Stimulated activated CD4-positive, alpha-beta T cell treated with anti-CD3 and anti-CD28 coated beads, TNF-alpha, amount 100 ng/mL, for 24 hours (primary cell): ENCODE data around the gene IDH2.
"Not testable (repeated sequence)": the region's sequence is repeated elsewhere in the genome, so short reads cannot be mapped to it uniquely, and the experiment has no call there.

Experiments used
- DNase-seq, 3 experiments: peaks; one replicate each; pipeline ENCODE4 v3.0.0-alpha.2; 2020; ENCODE audit warnings: low read depth in 3 of 3

The IDH2 gene

DNA sequence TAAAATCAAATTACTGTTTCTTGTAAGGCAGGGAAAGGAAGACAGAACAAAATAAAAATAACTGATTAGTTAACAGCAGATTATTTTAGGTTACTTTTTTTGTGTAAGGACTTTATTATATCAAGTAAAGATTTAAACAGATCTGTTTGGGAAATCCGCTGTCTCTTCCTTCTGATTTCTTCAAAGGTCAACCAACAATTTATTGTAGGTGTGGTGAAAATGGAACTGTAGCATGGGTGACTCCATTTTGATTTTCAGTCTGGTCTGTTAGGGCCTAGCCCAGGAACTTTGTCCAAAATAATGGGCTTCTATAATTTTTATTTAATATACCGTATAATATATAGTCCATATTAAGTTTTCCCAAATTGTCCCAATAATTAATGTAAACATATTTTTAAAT lies 13.5 kb upstream of the IDH2 start:
- no peak for DNase-seq

DNA sequence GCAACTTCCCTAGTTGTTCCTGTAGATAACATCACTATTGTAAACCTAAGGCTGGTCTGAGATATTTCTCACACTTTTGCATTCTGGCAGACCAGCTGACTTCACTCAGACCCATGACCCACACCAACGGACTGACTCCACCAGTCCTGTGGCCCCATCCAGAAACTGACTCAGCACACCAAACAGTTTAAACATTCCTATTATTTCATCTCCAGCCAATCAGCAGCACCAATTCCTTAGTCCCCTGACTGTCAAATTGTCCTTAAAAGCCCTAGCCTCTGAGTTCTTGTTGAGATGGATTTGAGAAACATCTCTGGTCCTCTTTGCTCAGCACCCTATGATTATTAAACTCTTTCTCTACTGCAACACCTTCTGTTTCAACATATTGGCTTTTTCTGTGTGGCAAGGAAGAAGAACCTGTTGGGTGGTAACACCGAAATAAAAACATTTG lies 12.2 kb upstream of the IDH2 start:
- DNase-seq, result no peak

DNA sequence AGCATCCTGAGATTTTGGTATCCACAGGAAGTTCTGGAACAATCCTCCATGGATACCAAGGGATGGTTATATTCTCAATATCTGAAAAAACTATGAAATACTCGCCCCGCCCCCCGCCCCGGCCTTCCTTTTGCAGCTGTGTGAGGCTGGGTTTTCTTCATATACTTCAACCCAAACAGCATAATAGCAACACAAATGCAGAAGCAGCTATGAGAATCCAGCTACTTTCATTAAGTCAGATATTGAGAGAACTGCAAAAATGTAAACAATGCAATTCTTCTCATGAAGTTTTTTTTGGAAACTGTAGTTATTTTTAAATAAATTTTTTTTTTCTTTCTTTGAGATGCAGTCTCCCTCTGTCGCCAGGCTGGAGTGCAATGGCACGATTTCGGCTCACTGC lies 10.9 kb upstream of the IDH2 start:
- DNase-seq, result no peak

DNA sequence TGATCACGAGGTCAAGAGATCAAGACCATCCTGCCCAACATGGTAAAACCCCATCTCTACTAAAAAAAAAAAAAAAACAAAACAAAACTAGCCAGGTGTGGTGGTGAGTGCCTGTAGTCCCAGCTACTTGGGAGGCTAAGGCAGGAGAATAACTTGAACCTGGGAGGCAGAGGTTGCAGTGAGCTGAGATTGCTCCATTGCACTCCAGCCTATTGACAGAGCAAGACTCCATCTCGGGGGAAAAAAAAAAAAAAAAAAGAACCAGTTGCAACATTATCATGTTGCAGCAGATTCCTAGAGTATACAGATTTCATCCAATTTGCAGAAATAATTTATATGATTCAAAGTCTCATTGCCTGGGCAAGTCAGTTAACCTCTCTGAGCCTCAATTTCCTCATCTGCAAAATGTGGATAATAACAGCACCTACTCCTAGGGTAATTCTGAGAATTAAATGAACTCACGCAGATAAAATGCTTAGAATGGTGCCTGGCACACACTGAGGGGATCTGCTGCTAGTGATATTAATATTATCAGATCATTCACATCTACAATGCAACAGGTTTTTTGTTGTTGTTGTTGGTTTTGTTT lies 7.0 kb upstream of the IDH2 start:
- not testable (repeated sequence) for DNase-seq

DNA sequence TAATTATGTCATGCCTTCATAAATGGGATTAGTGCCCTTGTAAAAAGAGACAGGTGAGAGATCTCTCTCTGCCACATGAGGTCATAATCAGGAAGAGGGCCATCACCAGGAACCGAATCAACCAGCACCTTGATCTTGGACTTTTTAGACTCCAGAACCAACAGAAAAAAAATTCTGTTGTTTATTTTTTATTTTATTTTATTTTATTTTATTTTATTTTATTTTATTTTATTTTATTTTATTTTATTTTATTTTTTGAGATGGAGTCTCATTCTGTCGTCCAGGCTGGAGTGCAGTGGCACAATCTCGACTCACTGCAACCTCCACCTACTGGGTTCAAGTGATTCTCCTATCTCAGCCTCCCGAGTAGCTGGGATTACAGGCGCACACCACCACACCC lies 5.8 kb upstream of the IDH2 start:
- DNase-seq, result not testable (repeated sequence)

DNA sequence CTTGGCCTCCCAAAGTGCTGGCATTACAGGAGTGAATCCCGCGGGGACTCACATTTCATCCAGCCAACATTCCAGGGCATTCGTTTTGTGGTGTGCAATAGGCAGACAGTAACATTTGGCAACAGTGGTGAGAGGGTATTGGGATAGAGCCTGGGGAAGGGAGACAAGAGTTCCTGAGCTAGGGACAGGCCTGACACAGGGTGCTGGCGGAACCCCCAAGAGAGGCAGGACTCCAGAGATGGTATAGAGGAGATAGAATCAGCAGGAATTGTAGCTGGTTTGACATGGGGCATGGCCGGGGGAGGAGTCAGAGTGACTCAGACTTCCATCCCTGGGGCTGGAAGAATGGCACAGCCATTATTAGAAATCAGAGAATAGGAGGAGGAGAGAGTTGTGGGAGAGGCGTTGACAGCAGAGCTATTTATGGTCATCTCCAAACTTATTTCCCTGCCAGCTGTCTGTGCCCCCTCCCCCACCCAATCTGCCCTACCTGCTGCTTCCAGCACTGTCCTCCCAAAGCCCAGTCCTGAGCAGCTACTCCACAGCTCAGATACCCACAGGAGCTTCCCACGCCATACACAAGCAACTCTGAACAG lies 4.4 kb upstream of the IDH2 start:
- no peak for DNase-seq

DNA sequence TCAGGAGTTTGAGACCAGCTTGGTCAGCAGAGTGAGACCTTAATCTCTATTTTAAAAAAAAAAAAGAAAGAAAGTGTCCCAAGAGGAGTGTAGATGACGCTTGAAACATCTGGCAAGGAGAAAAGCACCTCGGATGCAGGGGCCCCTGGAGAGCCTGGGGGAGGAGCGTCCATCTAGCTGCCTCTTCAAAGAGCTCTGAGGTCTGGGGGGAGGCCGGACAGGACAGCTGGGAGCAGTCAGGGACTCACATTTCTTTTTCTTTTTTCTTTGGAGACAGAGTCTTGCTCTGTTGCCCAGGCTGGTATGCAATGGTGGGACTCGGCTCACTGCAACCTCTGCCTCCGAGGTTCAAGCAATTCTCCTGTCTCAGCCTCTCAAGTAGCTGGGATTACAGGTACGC lies 3.3 kb upstream of the IDH2 start:
- no peak for DNase-seq

DNA sequence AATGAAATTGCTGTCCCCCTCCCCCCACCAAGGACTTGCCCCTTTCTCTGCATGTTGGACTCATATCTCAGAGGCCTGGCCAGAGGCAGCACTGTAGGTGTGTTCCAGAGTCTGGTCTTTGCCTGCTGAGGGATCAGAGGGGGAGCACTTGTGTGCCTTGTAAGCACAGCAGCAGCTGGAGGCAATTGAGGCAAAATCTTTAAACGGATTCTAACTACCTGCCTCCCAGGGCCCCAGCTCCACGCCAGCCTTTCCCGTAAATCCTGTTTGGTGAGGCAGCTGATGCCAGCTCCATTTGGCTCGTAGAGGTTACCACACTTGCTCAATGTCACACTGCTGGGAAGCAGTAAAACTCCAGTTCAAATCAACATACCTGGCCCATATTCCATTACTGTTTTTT lies 2.3 kb upstream of the IDH2 start:
- no peak for DNase-seq

DNA sequence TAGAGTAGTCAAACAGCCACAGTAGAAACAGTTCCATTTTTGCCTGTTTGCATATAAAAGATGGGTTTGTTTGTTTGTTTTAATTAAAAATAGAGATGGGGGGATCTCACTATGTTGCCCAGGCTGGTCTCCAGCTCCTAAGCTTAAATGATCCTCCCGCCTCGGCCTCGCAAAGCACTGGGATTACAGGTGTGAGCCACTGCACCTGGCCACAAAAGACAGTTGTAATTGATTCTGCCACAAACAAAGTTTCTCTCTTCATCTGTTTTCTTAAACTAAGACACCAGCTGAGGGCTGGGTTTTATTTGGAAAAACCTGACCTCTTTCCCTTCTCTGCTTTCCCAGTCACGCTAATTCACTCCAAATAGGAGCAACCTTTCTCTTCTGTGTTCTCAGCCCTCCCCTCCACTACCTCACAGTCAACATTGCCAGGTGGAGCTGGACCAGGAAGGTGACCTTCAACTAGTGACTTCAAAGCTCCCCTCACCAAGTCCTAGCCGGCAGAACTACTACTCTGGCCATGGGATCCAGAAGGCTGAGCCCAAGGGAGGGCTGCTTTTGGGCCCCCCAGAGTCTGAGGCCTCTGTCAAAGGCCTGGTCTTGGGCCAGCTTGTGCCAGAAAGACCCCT lies 1.5 kb upstream of the IDH2 start:
- no peak for DNase-seq

DNA sequence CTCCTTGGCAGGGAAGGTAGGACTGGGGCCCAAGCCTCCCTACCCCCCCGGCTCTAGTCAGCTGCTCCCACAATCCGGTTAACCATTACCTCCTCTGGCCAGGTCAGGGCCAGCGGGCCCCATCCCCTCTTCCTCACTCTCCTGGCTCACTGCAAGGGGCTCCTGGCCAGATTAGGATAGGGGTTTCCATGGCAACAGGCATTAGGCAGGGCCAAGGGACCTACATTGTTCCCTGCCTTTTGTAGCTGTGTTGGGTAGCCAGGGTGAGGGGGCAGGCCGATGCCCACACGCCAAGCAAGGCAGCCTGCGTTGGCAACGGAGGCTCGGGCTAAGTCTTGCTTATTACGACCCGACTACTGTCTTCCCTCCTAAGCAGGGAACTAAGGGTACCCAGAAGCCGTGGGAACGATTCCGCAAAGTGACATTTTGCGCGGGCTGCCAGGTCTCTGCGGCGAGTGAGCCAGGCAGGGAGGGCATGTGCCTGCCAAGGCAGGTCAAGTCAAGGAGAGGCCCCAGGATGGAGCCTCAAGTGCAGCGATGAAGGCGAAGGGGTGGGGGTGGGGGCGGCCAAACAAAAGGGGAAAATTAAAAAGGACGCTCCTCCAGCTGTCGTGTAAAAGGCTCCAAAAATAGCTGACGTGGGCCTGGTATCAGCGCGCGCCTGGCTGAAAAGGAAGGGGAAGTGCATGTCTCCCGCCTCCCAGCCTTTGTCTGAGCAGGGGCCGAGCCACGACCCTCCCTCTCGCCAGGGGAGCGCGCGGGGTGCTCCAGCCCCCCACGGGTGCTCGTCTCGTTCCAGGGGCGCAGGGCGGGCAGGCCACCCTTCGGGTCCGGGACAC lies 919 bp downstream of the IDH2 start:
- DNase-seq, result peak in 1 of 3 experiments; percentile 33

DNA sequence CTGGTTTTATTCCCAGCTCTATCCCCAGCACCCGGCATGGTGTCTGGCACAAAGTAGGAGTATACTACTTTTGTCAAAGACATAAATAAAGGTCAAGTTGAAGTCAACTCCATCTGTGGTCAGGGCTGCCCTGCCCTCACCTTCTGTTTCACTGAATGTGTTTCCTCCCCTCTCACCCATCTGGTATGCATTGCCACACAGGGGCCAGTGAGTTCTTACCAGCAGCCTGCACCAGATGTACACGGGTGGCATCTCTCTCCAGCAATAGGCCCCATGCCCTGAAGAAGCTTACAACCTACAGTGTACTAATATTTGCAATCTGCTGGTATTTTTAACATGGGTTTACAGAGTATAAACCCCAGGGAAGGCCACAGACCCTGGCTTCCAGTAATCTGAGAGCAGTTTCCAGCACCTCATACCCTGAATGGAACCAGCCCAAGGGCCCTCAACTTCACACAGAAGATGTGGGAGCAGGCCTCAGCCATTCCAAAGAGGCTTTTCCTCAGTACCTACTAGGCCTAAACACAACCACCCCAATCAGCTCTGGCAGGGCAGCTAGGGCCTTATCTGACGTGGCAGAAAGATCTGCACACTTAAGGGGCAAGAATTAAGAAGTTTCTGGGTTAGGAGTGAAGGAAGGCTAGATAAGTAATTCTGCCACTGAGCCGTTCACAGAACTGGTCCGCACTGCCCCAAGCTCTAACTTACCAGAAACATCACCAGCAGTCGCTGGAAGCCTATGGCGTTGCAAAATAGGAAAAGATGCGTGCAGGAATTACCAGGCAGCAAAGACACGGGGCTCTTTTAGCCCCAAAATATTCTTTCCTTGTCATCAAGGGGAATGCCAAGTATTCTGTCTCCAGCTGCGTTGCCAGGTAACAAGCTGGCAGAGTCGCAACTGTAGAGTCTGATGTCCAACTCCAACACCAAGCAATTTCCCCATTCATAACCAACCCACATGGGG lies 2.1 kb downstream of the IDH2 start:
- DNase-seq, result no peak

DNA sequence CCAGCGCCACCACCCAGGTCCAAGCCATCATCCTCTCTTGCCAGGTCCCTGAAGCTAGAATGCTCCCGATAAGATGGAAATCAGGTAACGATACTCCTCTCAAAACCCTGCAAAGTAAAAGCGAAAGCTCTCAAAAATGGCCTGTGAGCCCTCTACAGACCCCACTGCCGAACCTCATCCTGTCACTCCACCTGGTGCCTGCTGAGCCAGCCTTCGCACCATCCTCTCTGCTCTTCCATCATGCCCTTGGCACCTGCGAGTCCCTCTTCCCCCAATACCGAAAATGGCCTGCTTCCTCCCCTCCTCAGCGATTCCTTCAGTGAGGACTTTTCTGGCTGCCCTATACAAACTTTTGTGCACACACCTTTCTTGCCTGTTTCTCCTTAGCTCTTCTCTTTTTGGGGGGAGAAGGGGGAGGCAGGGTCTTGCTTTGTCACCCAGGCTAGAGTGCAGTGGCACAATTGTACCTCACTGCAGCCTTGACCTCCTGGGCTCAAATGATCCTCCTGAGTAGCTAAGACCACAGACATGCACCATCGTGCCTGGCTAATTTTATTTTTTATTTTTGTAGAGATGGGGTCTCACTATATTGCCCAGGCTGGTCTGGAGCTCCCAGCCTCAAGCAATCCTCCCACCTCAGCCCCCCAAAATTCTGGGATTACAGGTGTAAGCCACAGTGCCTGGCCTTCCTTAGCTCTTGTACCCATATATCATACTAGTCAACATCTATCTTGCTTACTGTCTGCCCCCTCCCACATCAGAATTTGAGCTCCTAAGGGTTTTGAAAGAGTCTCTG lies 3.0 kb downstream of the IDH2 start:
- no peak for DNase-seq

DNA sequence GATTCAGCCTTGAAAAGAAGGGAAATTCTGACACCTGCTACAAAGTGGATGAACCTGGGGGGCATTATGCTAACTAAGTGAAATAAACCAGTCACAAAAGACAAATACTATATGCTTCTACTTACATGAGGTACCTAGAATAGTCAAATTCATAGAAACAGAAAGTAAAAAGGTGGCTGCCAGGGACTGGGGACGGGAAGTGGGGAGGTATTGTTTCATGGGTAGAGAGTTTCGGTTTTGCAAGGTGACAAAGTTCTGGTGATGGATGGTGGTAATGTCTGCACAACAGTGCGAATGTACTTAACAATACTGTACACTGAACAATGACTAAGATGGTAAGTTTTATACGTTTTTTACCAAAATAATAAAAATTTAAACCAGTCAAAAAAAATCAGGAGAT lies 4.8 kb downstream of the IDH2 start:
- peak in 2 of 3 experiments; percentile 50 to 57 for DNase-seq

DNA sequence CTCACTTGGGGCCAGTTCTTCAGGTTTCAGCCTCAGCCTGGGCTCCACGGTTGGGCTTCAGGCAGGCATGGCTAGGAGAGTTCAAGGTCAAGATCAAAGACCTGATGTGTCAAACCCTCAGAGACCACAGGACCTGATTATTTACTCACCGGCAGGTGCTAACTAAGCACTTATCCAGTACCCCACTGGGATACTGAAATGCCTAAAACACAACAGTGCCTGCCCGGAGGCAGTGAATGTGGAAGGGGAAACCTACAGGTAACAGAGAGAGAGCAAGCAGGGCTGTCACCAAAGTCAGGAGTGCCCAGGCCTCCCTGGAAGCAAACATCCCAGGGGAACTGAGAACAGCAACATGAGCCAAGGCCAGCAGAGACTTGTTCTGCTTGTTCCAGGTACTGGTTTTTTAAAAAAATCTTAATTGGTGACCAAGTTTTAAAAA lies 6.7 kb downstream of the IDH2 start:
- no peak for DNase-seq

DNA sequence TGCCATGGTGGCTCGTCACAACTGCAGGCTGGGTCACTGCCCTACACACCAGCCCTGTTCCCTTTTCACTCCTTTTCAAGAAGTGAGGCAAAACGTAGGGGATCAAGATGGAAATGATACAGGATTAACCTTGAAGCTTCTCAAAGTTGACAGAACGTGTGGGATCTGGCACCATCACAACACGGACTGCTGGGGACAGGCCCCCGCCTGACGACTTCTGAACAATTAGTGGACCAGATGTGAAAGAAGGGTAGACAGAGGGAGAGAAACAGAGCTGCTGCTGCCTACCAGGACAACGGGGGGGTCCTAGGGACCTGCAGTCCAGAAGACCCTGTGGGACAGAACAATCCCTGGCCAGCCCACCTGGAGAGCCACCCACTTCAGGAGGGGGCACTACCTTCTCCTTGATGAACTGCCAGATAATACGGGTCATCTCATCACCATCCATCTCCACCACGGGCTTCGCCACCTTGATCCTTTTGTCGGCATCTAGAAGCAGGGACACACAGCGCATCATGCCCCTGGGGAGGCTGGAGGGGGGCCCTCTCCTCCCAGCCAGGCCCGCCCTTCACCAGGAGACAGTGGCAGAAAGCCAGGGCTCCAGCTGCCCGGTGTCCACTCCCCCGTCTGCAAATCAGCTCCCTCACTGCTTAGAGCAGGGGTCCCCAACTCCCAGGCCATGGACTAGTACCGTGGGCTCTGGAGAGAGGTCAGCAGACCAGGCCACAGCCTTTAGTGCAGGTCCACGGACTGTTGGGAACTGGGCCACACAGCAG lies 10.9 kb downstream of the IDH2 start:
- no peak for DNase-seq

DNA sequence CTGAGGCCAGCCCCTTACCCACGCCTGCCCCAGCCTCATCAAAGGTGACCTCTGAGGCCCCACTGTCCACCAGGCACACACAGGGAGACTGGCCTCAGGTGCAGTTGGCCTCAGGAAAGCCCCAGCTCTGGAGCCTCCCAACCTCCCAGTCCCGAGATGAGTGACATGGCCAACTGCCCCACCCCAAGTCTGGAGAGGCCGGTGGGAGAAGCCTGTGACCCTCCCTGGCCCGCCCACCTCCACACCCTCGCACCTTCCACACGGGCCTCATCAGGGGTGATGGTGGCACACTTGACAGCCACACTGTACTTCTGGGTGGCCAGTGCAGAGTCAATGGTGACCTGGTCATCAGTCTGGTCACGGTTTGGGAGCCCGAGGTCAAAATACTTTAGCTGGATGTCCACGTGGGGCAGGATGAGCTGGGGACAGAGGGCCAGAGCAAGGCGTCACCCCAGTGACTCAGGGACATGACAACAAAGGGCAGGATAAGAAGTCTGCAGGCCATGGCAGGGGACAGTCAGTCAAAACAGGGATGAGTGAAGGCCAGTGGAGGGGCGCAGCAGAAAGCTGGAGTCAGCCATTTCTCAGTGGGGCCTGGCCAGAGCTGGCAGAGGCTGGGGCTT lies 11.9 kb downstream of the IDH2 start:
- DNase-seq, result no peak

DNA sequence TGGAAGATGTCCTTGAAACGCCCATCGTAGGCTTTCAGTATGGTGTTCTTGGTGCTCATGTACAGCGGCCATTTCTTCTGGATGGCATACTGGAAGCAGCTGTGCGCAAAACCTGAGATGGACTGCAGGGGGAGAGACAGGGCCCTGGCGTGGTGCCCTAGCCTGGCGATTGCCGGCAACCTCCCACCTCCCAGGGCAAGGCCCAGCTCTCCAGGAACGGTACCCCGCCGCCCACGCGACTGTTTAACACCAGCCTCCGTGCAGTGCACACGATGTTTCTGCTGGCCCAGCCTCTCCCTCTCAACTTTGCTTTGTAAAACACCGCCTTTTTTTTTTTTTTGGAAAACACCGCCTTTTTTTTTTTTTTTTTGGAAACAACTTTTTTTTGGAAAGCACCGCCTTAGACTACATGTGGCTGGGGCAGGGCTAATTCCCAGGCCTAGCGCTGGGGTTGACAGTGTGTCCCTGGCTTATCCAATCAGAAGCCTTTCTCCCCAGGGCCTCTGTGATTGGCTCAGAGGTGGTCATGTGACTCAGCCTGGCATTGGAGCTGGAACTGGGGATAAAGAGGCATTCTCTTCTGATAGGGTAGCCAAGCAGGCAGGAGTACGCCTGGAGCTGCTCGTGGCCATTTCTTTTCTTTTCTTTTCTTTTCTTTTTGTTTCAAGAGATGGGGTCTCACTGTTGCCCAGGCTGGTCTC lies 14.7 kb downstream of the IDH2 start:
- DNase-seq, result no peak

DNA sequence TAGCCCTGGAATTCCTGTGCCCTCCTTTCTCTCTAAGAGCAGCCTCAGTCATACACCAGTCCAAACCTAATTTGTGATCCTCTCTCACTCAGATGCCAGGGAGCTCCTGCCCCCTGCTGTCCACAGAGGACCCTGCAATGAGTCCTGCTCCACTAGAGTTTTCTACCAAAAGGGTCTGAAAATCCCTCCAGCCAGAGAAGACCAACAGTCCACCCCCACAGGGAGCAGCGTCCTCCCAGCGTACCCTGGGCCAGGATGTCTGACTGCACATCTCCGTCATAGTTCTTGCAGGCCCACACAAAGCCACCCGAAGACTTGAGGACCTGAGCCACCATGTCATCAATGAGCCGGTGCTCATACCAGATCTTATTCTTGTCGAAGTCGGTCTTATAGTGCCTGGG lies 15.4 kb downstream of the IDH2 start:
- peak in 1 of 3 experiments; percentile 44 for DNase-seq

DNA sequence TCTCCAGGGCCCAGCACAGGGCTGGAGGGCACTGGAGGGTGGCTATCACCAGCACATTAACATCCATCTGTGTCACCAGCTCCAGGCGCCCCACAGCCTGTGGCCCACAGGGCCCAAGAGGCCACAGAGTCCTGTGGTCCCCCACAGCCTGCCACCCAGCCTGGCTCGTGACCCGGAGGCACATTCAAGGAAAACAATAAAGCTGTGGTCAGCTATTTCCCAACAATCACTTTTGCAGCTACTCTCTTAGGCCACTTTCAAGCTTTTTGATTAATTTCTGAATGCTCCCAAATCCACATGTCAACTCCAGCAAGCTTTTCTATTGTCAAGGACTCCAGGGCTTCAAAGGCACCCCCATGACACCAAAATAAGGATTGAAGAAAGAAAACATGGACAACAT lies 16.7 kb downstream of the IDH2 start:
- DNase-seq, result no peak
